Hepatocyte (in vitro differentiated cells): ENCODE data around the gene CACNA1C.

ENCODE experiments used
- CTCF ChIP-seq: fragments of 200-600 bp; sonication (generic); IDR thresholded peaks from 2 replicates; pipeline ENCODE4 v1.5.1; 2016; ENCODE audit warnings: antibody characterized with exemption, mild to moderate bottlenecking; ENCODE audit not compliant: poor library complexity
- EZH2 ChIP-seq: fragments of 200-600 bp; sonication (generic); IDR thresholded peaks from 2 replicates; pipeline ENCODE4 v1.6.1; 2016; ENCODE audit warnings: antibody characterized with exemption, mild to moderate bottlenecking, borderline replicate concordance

- TF ChIP-seq CTCF = no peak
- no peak for TF ChIP-seq EZH2
Observed at GRCh38 chr12:2372178-2372577, 319.4 kb downstream of the CACNA1C start.
